HepG2 (cell line): ENCODE results near the gene STIM1. TPM values are rescaled to one million over a fixed set of nuclear protein-coding genes. Genes with fewer than 3 reads are reported as not detected.

Source experiments
- ATF3 ChIP-seq: sonication (generic); formaldehyde crosslinking; IDR thresholded peaks from 2 replicates; pipeline ENCODE4 v1.4.0; 2020; ENCODE audit warnings: missing genetic modification reagents
- EEA1 ChIP-seq: sonication (generic); formaldehyde crosslinking; IDR thresholded peaks from 2 replicates; pipeline ENCODE4 v1.5.1; 2020; ENCODE audit warnings: mild to moderate bottlenecking, missing genetic modification reagents, borderline replicate concordance
- FOXA1 ChIP-seq, 2 experiments: fragments of 450-650 bp in 1 of 2; sonication (generic) in 1 of 2; formaldehyde crosslinking in 1 of 2; IDR thresholded peaks; 2 replicates each; pipeline versions ENCODE4 v1.4.0 to v1.6.1; 2016 to 2020; ENCODE audit warnings: missing genetic modification reagents in 1 of 2
- HOXA3 ChIP-seq: sonication (generic); formaldehyde crosslinking; IDR thresholded peaks from 2 replicates; pipeline ENCODE4 v1.5.0; 2020; ENCODE audit warnings: missing genetic modification reagents
- IKZF4 ChIP-seq: sonication (generic); formaldehyde crosslinking; IDR thresholded peaks from 2 replicates; pipeline ENCODE4 v1.5.1; 2020; ENCODE audit warnings: borderline replicate concordance, mild to moderate bottlenecking, low read depth, missing genetic modification reagents; ENCODE audit errors: not compliant biosample characterization
- IRF1 ChIP-seq: sonication (generic); formaldehyde crosslinking; IDR thresholded peaks from 2 replicates; pipeline ENCODE4 v1.4.0; 2020; ENCODE audit warnings: low read depth, mild to moderate bottlenecking, missing genetic modification reagents
- MAFG ChIP-seq: sonication (generic); formaldehyde crosslinking; IDR thresholded peaks from 2 replicates; pipeline ENCODE4 v1.5.1; 2020; ENCODE audit warnings: mild to moderate bottlenecking, missing genetic modification reagents
- RERE ChIP-seq: IDR thresholded peaks from 2 replicates; pipeline ENCODE4 v1.6.1; 2016; ENCODE audit warnings: low read depth, missing genetic modification reagents, missing compliant biosample characterization
- SETDB1 ChIP-seq: sonication (generic); formaldehyde crosslinking; IDR thresholded peaks from 2 replicates; pipeline ENCODE4 v1.5.1; 2020; ENCODE audit warnings: missing genetic modification reagents, mild to moderate bottlenecking, borderline replicate concordance
- TEAD3 ChIP-seq: optimal IDR thresholded peaks from 2 replicates; pipeline ENCODE3; 2016; ENCODE audit warnings: borderline replicate concordance
- THAP11 ChIP-seq: IDR thresholded peaks from 2 replicates; pipeline ENCODE4 v1.6.1; 2016; ENCODE audit warnings: missing biosample characterization, missing genetic modification reagents
- USF2 ChIP-seq, 2 experiments: sonication (generic) in 1 of 2; formaldehyde crosslinking in 1 of 2; IDR thresholded peaks; 2 replicates each; pipeline versions ENCODE4 v1.5.1 to v1.6.1; 2011 to 2020; ENCODE audit warnings: borderline replicate concordance in 1 of 2, low read depth in 1 of 2, low read length in 1 of 2, mild to moderate bottlenecking in 1 of 2, missing genetic modification reagents in 1 of 2, moderate library complexity in 1 of 2
- YY1 ChIP-seq: IDR thresholded peaks from 2 replicates; pipeline ENCODE4 v1.6.1; 2011; ENCODE audit warnings: low read length, low read depth, moderate library complexity, mild to moderate bottlenecking; ENCODE audit not compliant: insufficient read depth, insufficient replicate concordance
- ZNF124 ChIP-seq: sonication (generic); formaldehyde crosslinking; IDR thresholded peaks from 2 replicates; pipeline ENCODE4 v1.4.0; 2020; ENCODE audit warnings: missing genetic modification reagents
- ZNF253 ChIP-seq: sonication (generic); formaldehyde crosslinking; IDR thresholded peaks from 2 replicates; pipeline ENCODE4 v1.8.0; 2022; ENCODE audit warnings: mild to moderate bottlenecking, missing genetic modification reagents, borderline replicate concordance
- ZNF331 ChIP-seq: sonication (generic); formaldehyde crosslinking; IDR thresholded peaks from 2 replicates; pipeline ENCODE4 v1.4.0; 2020; ENCODE audit warnings: missing genetic modification reagents
- ZNF615 ChIP-seq: sonication (generic); formaldehyde crosslinking; IDR thresholded peaks from 2 replicates; pipeline ENCODE4 v1.5.0; 2020; ENCODE audit warnings: mild to moderate bottlenecking, missing genetic modification reagents, borderline replicate concordance
- ZNF720 ChIP-seq: sonication (generic); formaldehyde crosslinking; IDR thresholded peaks from 2 replicates; pipeline ENCODE4 v1.4.0; 2020; ENCODE audit warnings: missing genetic modification reagents
- polyA plus RNA-seq, 8 experiments: library from polyadenylated mRNA; depleted of rRNA in 3 of 8; stranded (reverse) in 7 of 8; unstranded in 1 of 8; fragments of >200 nt; fragmentation: Illumina TruSeq in 4 of 8; extraction: Trizol in 4 of 8; gene quantifications; 2 replicates each; pipeline versions ENCODE4 v1.2.1 to v1.2.3, GENCODE V29; 2011 to 2016; ENCODE audit warnings: low read depth in 4 of 8, missing spikeins in 1 of 8, mixed read lengths in 1 of 8; ENCODE audit not compliant: insufficient read depth in 1 of 8
- total RNA-seq, 5 experiments: library from RNA; depleted of rRNA; stranded (reverse); fragments of >200 nt; fragmentation: Illumina TruSeq; extraction: Trizol; gene quantifications; 2 replicates each; pipeline ENCODE4 v1.2.3, GENCODE V29; 2016; ENCODE audit warnings: low read depth in 1 of 5

STIM1 gene
- total and polyA plus RNA-seq, 2 of the 13 experiments (the other 11 are each of a cell fraction or from before 2014, with no cell fraction given): 19.2 to 28.5 TPM

- TF ChIP-seq USF2 (IDR thresholded peaks at IDR 0.05; ENCODE audit: low read depth, low read length) (no peak), USF2 (CRISPR knock-in tag; IDR thresholded peaks at IDR 0.05; ENCODE audit: borderline replicate concordance) (no peak), ZNF615 (CRISPR knock-in tag) (peak; percentile 63; the same call in 1 of the 2 replicates), ZNF331 (CRISPR knock-in tag) (peak; percentile 67; the same call in 1 of the 2 replicates), THAP11 (CRISPR knock-in tag) (peak; percentile 94), ZNF253 (CRISPR knock-in tag) (no peak), ZNF124 (CRISPR knock-in tag) (peak; percentile 69; the same call in 1 of the 2 replicates), IRF1 (0 out of 2 replicates have a peak, but pooled peaks have one; percentile 46), HOXA3 (CRISPR knock-in tag) (peak; percentile 100), TEAD3 (CRISPR knock-in tag) (no peak), IKZF4 (CRISPR knock-in tag) (no peak), YY1 (peak; percentile 100), ZNF720 (CRISPR knock-in tag) (no peak), EEA1 (CRISPR knock-in tag) (peak; percentile 90; the same call in 1 of the 2 replicates), SETDB1 (CRISPR knock-in tag) (no peak), RERE (0 out of 2 replicates have a peak, but pooled peaks have one; percentile 53), MAFG (CRISPR knock-in tag) (no peak), ATF3 (peak; percentile 66; the same call in 1 of the 2 replicates), FOXA1 (IDR thresholded peaks at IDR 0.05) (no peak), FOXA1 (CRISPR knock-in tag; IDR thresholded peaks at IDR 0.05) (0 out of 2 replicates have a peak, but pooled peaks have one; percentile 19)
These were observed 239.2 kb downstream of the STIM1 start, which contains the start of gene RRM1 (continued) for GRCh38 chr11:4094348-4095291.
